HCT116 (cell line): ENCODE data around the gene HOXA11. TPM values are rescaled to one million over a fixed set of nuclear protein-coding genes. Genes with fewer than 3 reads are reported as not detected.

ENCODE experiments used
- ATAC-seq: fragments of 200-7000 bp; cut with Tn5 transposase; 2 replicates; pipeline ENCODE4 v1.9.1; 2020; ENCODE audit warnings: mild to moderate bottlenecking, moderate library complexity
- BruUV-seq: library from RNA; stranded (reverse); fragments of 400-500 nt; replicated peaks from 2 replicates; lab custom pipeline; 2021; lab: Mats Ljungman, UMichigan
- CTCF ChIA-PET: fragments of 300-600 bp; sonication (Branson Sonifier 250); formaldehyde crosslinking; loops from one replicate; lab custom pipeline; 2021; ENCODE audit warnings: antibody characterized with exemption; lab: Charles Lee
- POLR2A ChIA-PET: fragments of 300-600, 350-600 bp; sonication (Branson Sonifier 250); formaldehyde crosslinking; loops from one replicate; lab custom pipeline; 2021; ENCODE audit warnings: antibody characterized with exemption; lab: Charles Lee
- RAD21 ChIA-PET, 2 experiments: fragments of 300-600 bp; sonication (Branson Sonifier 250); formaldehyde crosslinking; loops; one replicate each; lab custom pipeline; 2023; ENCODE audit warnings: low total read pairs in 2 of 2; ENCODE audit not compliant: uncharacterized antibody in 2 of 2, unreplicated experiment in 2 of 2, low non-redundant PET in 1 of 2; lab: Charles Lee
- DNase-seq: peaks from one replicate; pipeline ENCODE4 v3.0.0-alpha.2; 2010; ENCODE audit warnings: low read depth, low spot score
- H2AFZ ChIP-seq: fragments of 200-600 bp; shearing (Covaris generic), sonication (generic); 2 replicates; pipeline ENCODE4 v1.6.1; 2017; ENCODE audit warnings: low read depth, mixed run types, mixed read lengths, antibody characterized with exemption, low read length; ENCODE audit not compliant: poor library complexity, severe bottlenecking
- H3K27ac ChIP-seq: 2 replicates; pipeline ENCODE4 v1.5.1; 2012; ENCODE audit warnings: low read depth, low read length
- H3K27me3 ChIP-seq: fragments of 200-600 bp; sonication (generic); 2 replicates; pipeline ENCODE4 v1.6.1; 2016; ENCODE audit warnings: mixed run types, low read length, mixed read lengths; ENCODE audit not compliant: insufficient read depth
- H3K36me3 ChIP-seq, 2 experiments: fragments of 200-500 bp in 1 of 2; fragments of 200-600 bp in 1 of 2; sonication (Bioruptor generic) in 1 of 2; sonication (generic) in 1 of 2; 2 replicates each; pipeline versions ENCODE4 v1.5.1 to v1.6.1; 2014 to 2016; ENCODE audit warnings: low read length in 2 of 2, inconsistent platforms in 1 of 2, mixed read lengths in 1 of 2, mixed run types in 1 of 2; ENCODE audit not compliant: insufficient read depth in 2 of 2, control insufficient read depth in 1 of 2
- H3K4me1 ChIP-seq, 2 experiments: fragments of 200-600 bp in 1 of 2; sonication (generic) in 1 of 2; 2 replicates each; pipeline versions ENCODE4 v1.5.1 to v1.6.1; 2012 to 2017; ENCODE audit warnings: low read length in 2 of 2, inconsistent platforms in 1 of 2, mild to moderate bottlenecking in 1 of 2, mixed read lengths in 1 of 2, mixed run types in 1 of 2, moderate library complexity in 1 of 2; ENCODE audit not compliant: insufficient read depth in 2 of 2, control insufficient read depth in 1 of 2
- H3K4me2 ChIP-seq: fragments of 200-600 bp; sonication (generic); 2 replicates; pipeline ENCODE4 v1.6.1; 2017; ENCODE audit warnings: mixed run types, low read length, mixed read lengths
- H3K4me3 ChIP-seq, 2 experiments: fragments of 200-600 bp in 1 of 2; sonication (generic) in 1 of 2; replicated peaks in 1 of 2; 2 replicates each; pipeline ENCODE4 v1.5.1; 2011 to 2016; ENCODE audit warnings: low read length in 2 of 2, control low read depth in 1 of 2, low read depth in 1 of 2, mild to moderate bottlenecking in 1 of 2, mixed read lengths in 1 of 2, mixed run types in 1 of 2
- H3K79me2 ChIP-seq: fragments of 200-600 bp; sonication (generic); 2 replicates; pipeline ENCODE4 v1.6.1; 2017; ENCODE audit warnings: mild to moderate bottlenecking, mixed run types, low read length, moderate library complexity, mixed read lengths; ENCODE audit not compliant: insufficient read depth
- H3K9ac ChIP-seq: fragments of 200-600 bp; sonication (generic); 2 replicates; pipeline ENCODE4 v1.6.1; 2016; ENCODE audit warnings: low read length, mixed read lengths
- H3K9me2 ChIP-seq: fragments of 200-600 bp; sonication (generic), shearing (Covaris generic); 2 replicates; pipeline ENCODE4 v1.6.1; 2017; ENCODE audit warnings: mixed run types, mild to moderate bottlenecking, moderate library complexity; ENCODE audit not compliant: insufficient read depth
- H3K9me3 ChIP-seq, 2 experiments: fragments of 200-500 bp in 1 of 2; fragments of 200-600 bp in 1 of 2; sonication (Bioruptor generic) in 1 of 2; sonication (generic) in 1 of 2; 2 replicates each; pipeline ENCODE4 v1.6.1; 2014 to 2017; ENCODE audit warnings: low read length in 2 of 2, mixed read lengths in 2 of 2, inconsistent platforms in 1 of 2, low read depth in 1 of 2, mild to moderate bottlenecking in 1 of 2, mixed run types in 1 of 2, moderate library complexity in 1 of 2; ENCODE audit not compliant: control insufficient read depth in 1 of 2, insufficient read depth in 1 of 2
- H4K20me1 ChIP-seq: fragments of 200-600 bp; sonication (generic), shearing (Covaris generic); 2 replicates; pipeline ENCODE4 v1.6.1; 2017; ENCODE audit warnings: mixed run types, mild to moderate bottlenecking, moderate library complexity; ENCODE audit not compliant: insufficient read depth
- CBX3 ChIP-seq: IDR thresholded peaks from 2 replicates; pipeline ENCODE4 v1.6.1; 2012; ENCODE audit warnings: low read depth
- ELF1 ChIP-seq: IDR thresholded peaks from 2 replicates; pipeline ENCODE4 v1.6.1; 2012; ENCODE audit warnings: low read depth, borderline replicate concordance
- EZH2 ChIP-seq: fragments of 200-600 bp; sonication (generic); IDR thresholded peaks from 2 replicates; pipeline ENCODE4 v1.6.1; 2017; ENCODE audit warnings: antibody characterized with exemption, mixed run types
- EZH2phosphoT487 ChIP-seq: fragments of 200-600 bp; IDR thresholded peaks from 2 replicates; pipeline ENCODE4 v1.6.1; 2018; ENCODE audit warnings: antibody characterized with exemption, borderline replicate concordance
- FOSL1 ChIP-seq: IDR thresholded peaks from 2 replicates; pipeline ENCODE4 v1.6.1; 2012; ENCODE audit warnings: low read depth
- POLR2A ChIP-seq: IDR thresholded peaks from 2 replicates; pipeline ENCODE4 v1.7.0; 2011; ENCODE audit warnings: borderline replicate concordance; ENCODE audit not compliant: insufficient read depth, insufficient read length; ENCODE audit errors: extremely low read depth
- POLR2AphosphoS5 ChIP-seq: IDR thresholded peaks from 2 replicates; pipeline ENCODE4 v1.6.1; 2011; ENCODE audit warnings: mild to moderate bottlenecking, low read depth, low read length, moderate library complexity
- RAD21 ChIP-seq: IDR thresholded peaks from 2 replicates; pipeline ENCODE4 v1.6.1; 2012; ENCODE audit warnings: low read depth, mild to moderate bottlenecking
- SIN3A ChIP-seq: IDR thresholded peaks from 2 replicates; pipeline ENCODE4 v1.6.1; 2012; ENCODE audit warnings: low read depth
- SP1 ChIP-seq: IDR thresholded peaks from 2 replicates; pipeline ENCODE4 v1.6.1; 2012; ENCODE audit warnings: low read depth
- SRF ChIP-seq: IDR thresholded peaks from 2 replicates; pipeline ENCODE4 v1.6.1; 2012; ENCODE audit warnings: low read depth
- TCF7L2 ChIP-seq: IDR thresholded peaks from 2 replicates; pipeline ENCODE4 v1.7.0; 2011; ENCODE audit warnings: borderline replicate concordance, inconsistent platforms; ENCODE audit not compliant: insufficient read depth, insufficient read length; ENCODE audit errors: extremely low read depth
- YY1 ChIP-seq: IDR thresholded peaks from 2 replicates; pipeline ENCODE4 v1.6.1; 2011; ENCODE audit warnings: low read length, low read depth, moderate library complexity, mild to moderate bottlenecking; ENCODE audit not compliant: insufficient replicate concordance; ENCODE audit errors: extremely low read depth
- ZFX ChIP-seq: fragments of 450-650 bp; IDR thresholded peaks from 2 replicates; pipeline ENCODE4 v1.6.1; 2017
- ZNF274 ChIP-seq: fragments of 200-500 bp; sonication (Bioruptor generic); IDR thresholded peaks from 2 replicates; pipeline ENCODE4 v1.6.1; 2014; ENCODE audit warnings: mild to moderate bottlenecking, low read depth, low read length, inconsistent platforms
- intact Hi-C: fragments of 100-400 bp; cut with micrococcal nuclease; formaldehyde crosslinking; loops from 2 replicates; pipeline ENCODE4 v1.10.0; 2022
- total RNA-seq: library from RNA; stranded (reverse); gene quantifications from one replicate; pipeline ENCODE4 v1.2.1, GENCODE V29; 2021; ENCODE audit not compliant: unreplicated experiment
- TF ChIP-seq, protein P1 (sequence below): IDR thresholded peaks from 2 replicates; pipeline ENCODE4 v1.6.1; 2012
- TF ChIP-seq, protein P2 (sequence below): IDR thresholded peaks from 2 replicates; pipeline ENCODE4 v1.6.1; 2012
- TF ChIP-seq, protein P3 (sequence below), 3 experiments: fragments of 200-600 bp in 1 of 3; sonication (generic) in 1 of 3; IDR thresholded peaks in 2 of 3; conservative IDR thresholded peaks in 1 of 3; 2 replicates each; pipeline ENCODE4 v1.5.1; 2012 to 2017; ENCODE audit warnings: low read depth in 2 of 3, low read length in 2 of 3, antibody characterized with exemption in 1 of 3, borderline replicate concordance in 1 of 3, control low read depth in 1 of 3, mild to moderate bottlenecking in 1 of 3, mixed read lengths in 1 of 3, mixed run types in 1 of 3, moderate library complexity in 1 of 3; ENCODE audit not compliant: insufficient read depth in 1 of 3

HOXA11 gene
- total RNA-seq, 1 experiment from 2014 or later = 6.8 TPM

DNA sequence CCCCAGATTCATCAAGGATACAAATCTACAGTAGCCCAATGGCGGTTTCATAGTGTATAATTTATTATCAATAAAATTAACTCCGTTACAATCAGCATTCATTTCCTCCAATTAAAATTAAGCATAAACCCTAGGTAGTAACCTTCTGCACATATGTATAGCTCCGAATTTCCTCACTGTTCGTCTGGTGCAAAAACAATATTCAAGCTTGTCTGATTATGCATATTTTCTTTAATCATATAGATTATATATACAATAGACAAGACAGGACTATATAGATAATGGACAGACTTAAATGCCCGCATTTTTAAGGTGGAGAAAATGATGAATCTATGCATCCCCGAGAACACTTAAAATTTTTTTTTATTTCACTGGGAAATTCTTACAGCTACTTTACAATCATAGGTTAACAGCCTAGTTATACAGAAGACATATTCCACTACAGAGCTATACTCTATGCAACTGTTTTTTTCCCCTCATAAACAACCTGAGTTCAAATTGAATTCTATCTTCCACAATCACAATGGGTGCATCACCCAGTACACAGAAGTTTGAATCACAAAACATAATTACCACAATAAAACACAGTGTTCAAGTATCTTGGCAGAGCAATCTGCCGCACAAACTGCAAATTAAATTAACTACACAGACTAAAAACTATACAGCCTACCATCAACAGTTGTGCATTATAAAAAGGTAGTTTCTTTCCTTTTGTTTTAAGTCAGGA is 22.3 kb downstream of the HOXA11 start:
- Histone ChIP-seq H3K9ac (peak overlapping the region; percentile 89), H3K36me3 (peaks cover 0 to 4% of the 10 kb centered on the region in 2 experiments; a peak in 1 of 4 replicates), H3K4me2 (peak overlapping the region; percentile 97), H3K4me3 (peak overlapping the region; percentile 77 to 84), H4K20me1 (no peaks in the 10 kb centered on the region), H2AFZ (no peak overlapping the region), H3K4me1 (peaks cover 18 to 63% of the 10 kb centered on the region in 2 experiments), H3K9me3 (no peaks in the 10 kb centered on the region), H3K9me2 (no peaks in the 10 kb centered on the region), H3K27ac (peak overlapping the region; percentile 91; the same call in 1 of the 2 replicates), H3K27me3 (no peaks in the 10 kb centered on the region), H3K79me2 (peaks cover 60% of the 10 kb centered on the region)
- intact Hi-C loops = loop anchor here (5.0 to 10.0 kb wide), 4 partner anchors 880 to 1595 kb away; partner anchors contain the start of genes CBX3 and HNRNPA2B1
- CTCF ChIA-PET = interaction anchor here (0.9 to 3.4 kb wide), 7 partner anchors 10 to 1269 kb away, joined by 3 to 62 read pairs (median 6); partner anchors contain the start of gene HOXA3
- POLR2A ChIA-PET = interaction anchor here (0.6 to 1.4 kb wide), 3 partner anchors 10 to 303 kb away, joined by 3 to 4 read pairs (median 3); partner anchors contain the start of gene HOXA3
- TF ChIP-seq RAD21 (no peak), EZH2 (no peak), POLR2AphosphoS5 (no peak), CBX3 (no peak), YY1 (no peak), TCF7L2 (no peak), SP1 (no peak), ELF1 (no peak), ZNF274 (no peak), FOSL1 (no peak), ZFX (no peak), SRF (no peak), EZH2phosphoT487 (no peak), SIN3A (no peak), POLR2A (no peak)
- TF ChIP-seq, protein P1, sequence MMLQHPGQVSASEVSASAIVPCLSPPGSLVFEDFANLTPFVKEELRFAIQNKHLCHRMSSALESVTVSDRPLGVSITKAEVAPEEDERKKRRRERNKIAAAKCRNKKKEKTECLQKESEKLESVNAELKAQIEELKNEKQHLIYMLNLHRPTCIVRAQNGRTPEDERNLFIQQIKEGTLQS = no peak
- TF ChIP-seq, protein P2, sequence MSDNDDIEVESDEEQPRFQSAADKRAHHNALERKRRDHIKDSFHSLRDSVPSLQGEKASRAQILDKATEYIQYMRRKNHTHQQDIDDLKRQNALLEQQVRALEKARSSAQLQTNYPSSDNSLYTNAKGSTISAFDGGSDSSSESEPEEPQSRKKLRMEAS = no peak
- TF ChIP-seq, protein P3, sequence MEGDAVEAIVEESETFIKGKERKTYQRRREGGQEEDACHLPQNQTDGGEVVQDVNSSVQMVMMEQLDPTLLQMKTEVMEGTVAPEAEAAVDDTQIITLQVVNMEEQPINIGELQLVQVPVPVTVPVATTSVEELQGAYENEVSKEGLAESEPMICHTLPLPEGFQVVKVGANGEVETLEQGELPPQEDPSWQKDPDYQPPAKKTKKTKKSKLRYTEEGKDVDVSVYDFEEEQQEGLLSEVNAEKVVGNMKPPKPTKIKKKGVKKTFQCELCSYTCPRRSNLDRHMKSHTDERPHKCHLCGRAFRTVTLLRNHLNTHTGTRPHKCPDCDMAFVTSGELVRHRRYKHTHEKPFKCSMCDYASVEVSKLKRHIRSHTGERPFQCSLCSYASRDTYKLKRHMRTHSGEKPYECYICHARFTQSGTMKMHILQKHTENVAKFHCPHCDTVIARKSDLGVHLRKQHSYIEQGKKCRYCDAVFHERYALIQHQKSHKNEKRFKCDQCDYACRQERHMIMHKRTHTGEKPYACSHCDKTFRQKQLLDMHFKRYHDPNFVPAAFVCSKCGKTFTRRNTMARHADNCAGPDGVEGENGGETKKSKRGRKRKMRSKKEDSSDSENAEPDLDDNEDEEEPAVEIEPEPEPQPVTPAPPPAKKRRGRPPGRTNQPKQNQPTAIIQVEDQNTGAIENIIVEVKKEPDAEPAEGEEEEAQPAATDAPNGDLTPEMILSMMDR (IDR thresholded peaks at IDR 0.05 in 2 of 3, conservative IDR thresholded peaks at IDR 0.05 in 1 of 3; ENCODE audit: borderline replicate concordance in 1 of 3, insufficient read depth in 1 of 3, low read depth in 2 of 3, low read length in 2 of 3) = no peak
- no TSS peak for BruUV-seq
- RAD21 ChIA-PET = interaction anchor here in 1 of 2 experiments (2.1 kb wide), 1 partner anchor 794 kb away, joined by 12 read pairs; no protein-coding TSS in a partner anchor
- no peak for ATAC-seq
- DNase-seq = no peak
